DND-41 (cell line): ENCODE results near the gene RAPGEF1.

ENCODE experiments used
- CTCF ChIP-seq: IDR thresholded peaks from 2 replicates; pipeline ENCODE4 v1.5.1; 2012; ENCODE audit warnings: borderline replicate concordance, low read length, moderate library complexity, mild to moderate bottlenecking; ENCODE audit not compliant: poor library complexity, severe bottlenecking; ENCODE audit errors: extremely low read depth
- EZH2 ChIP-seq: IDR thresholded peaks from 3 replicates; pipeline ENCODE4 v1.6.1; 2012; ENCODE audit warnings: borderline replicate concordance, low read depth, mild to moderate bottlenecking, moderate library complexity, low read length, inconsistent platforms; ENCODE audit not compliant: severe bottlenecking

DNA sequence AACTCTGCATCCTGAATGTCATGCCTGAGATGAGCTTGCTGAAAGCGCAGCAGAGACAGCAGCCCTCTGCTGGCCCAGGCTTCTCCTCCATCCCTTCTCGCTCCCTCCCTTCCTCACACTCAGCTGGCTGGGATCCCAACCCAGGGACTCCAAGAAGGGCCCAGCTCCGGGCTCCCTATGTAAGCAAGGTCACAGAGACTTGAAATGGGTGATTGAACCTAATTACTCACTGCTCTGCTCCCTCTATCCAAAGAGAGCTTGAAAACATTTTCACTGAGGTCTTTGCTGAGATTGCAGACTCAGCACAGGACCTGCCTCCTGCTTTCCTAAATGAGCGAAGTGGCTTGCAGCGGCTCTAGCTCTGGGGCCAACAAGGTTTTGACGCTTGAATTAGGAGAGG lies 42.8 kb downstream of the RAPGEF1 start:
- TF ChIP-seq CTCF, result no peak
- no peak for TF ChIP-seq EZH2
